SK-N-MC (cell line): ENCODE measurements around the gene RALGAPB.
"Not testable (repeated sequence)": the region's sequence is repeated elsewhere in the genome, so short reads cannot be mapped to it uniquely, and the experiment has no call there.

Experiments used
- DNase-seq: peaks from one replicate; pipeline ENCODE4 v3.0.0-alpha.2; 2011; ENCODE audit warnings: low read depth, low spot score
- H3K27ac ChIP-seq: fragments of 200-600 bp; sonication (generic); 2 replicates; pipeline ENCODE4 v1.5.1; 2016; ENCODE audit warnings: mixed run types
- H3K36me3 ChIP-seq: fragments of 200-600 bp; sonication (generic); 2 replicates; pipeline ENCODE4 v1.6.1; 2017; ENCODE audit warnings: antibody characterized with exemption, low read length, mixed read lengths; ENCODE audit not compliant: insufficient read depth
- H3K4me3 ChIP-seq: fragments of 200-600 bp; sonication (generic); 2 replicates; pipeline ENCODE4 v1.5.1; 2016
- H3K9ac ChIP-seq: fragments of 200-600 bp; sonication (generic); 2 replicates; pipeline ENCODE4 v1.8.0; 2017; ENCODE audit warnings: mixed run types, mixed read lengths; ENCODE audit not compliant: insufficient read length
- H3K9me3 ChIP-seq: fragments of 200-600 bp; sonication (generic); 2 replicates; pipeline ENCODE4 v1.6.1; 2017; ENCODE audit warnings: low read depth, mild to moderate bottlenecking, antibody characterized with exemption, low read length, moderate library complexity, mixed read lengths
- EZH2 ChIP-seq: fragments of 200-600 bp; sonication (generic); IDR thresholded peaks from one replicate; pipeline ENCODE4 v1.6.1; 2017; ENCODE audit warnings: antibody characterized with exemption
- FOXP2 ChIP-seq: optimal IDR thresholded peaks from 2 replicates; pipeline ENCODE3; 2011; ENCODE audit warnings: mild to moderate bottlenecking, moderate library complexity; ENCODE audit not compliant: insufficient read depth; ENCODE audit errors: extremely low read length, control extremely low read depth
- POLR2AphosphoS5 ChIP-seq: IDR thresholded peaks from 2 replicates; pipeline ENCODE4 v1.6.1; 2012; ENCODE audit warnings: mild to moderate bottlenecking, low read depth, low read length, borderline replicate concordance

Gene RALGAPB

GRCh38 chr20:38432292-38432691 is 40.4 kb upstream of the RALGAPB start:
- H3K9ac ChIP-seq: peak overlapping the region; percentile 45
- H3K4me3 ChIP-seq: peak overlapping the region; percentile 97

GRCh38 chr20:38432870-38433269 is 39.8 kb upstream of the RALGAPB start:
- Histone ChIP-seq H3K36me3 (peaks cover 69% of the 10 kb centered on the region), H3K4me3 (peak overlapping the region; percentile 97), H3K9ac (peak overlapping the region; percentile 100)
- DNase-seq, H3K27ac ChIP-seq, H3K9me3 ChIP-seq: not testable (repeated sequence)

More at GRCh38 chr20:38432292-38432691, 40.4 kb upstream of the RALGAPB start:
- peak; percentile 36; the same call in 1 of the 2 replicates for TF ChIP-seq POLR2AphosphoS5
- TF ChIP-seq FOXP2: no peak
- DNase-seq: no peak
- Histone ChIP-seq H3K27ac (no peak overlapping the region), H3K9me3 (no peaks in the 10 kb centered on the region), H3K36me3 (peaks cover 75% of the 10 kb centered on the region)

DNA sequence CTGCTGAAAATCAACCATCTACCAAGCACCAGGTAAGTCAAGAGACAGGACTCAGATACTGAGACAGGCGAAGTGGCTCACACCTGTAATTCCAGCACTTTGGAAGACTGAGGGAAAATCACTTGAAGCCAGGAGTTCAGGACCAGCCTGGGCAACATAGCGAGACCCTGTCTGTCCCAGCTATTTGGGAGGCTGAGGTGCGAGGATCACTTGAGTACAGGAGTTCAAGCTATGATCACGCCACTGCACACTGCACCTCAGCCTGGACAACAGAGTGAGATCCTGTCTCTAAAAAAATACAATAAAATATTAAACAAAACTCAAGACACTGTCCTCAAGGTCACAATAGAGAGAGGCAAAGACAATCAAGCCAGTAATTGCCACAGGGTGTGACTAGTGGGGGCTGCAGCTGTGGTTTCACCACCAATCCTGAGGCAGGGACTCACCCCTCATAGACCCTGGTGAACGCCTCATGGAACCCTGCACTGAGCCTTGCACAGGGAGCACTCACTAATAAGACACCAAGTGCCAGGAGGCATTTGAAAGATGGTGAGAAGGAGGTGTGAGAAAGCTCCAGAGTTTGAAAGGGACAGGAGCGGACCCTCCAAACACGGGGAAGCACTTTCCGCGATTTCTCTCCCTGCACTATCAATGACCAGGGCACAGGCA is 39.2 kb upstream of the RALGAPB start:
- Histone ChIP-seq H3K27ac (no peak overlapping the region; the same call in 1 of the 2 replicates), H3K4me3 (peak overlapping the region; percentile 97)

DNA sequence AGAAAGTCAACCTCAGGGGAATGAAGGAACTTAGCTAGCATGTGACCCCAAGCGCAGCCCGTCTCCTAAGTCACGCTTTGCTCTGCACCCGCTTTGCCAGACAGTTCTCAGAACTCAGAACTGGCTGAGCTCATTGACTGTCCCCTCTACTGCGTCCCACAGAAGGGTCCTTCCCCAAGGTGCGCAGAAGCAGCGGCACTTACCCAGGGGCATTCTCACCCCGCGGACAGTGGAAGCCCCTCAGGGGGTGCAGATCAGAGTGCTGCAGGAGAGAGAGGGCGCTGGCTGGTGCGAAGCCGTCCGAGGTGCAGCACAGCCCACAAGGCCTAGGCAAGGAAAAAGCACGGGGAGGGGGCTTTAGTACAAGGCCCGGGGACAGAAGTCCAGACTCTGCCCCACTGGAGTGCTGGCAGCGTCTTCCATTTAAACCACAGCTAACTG is 38.3 kb upstream of the RALGAPB start:
- Histone ChIP-seq H3K27ac (peak overlapping the region; percentile 94), H3K9ac (peak overlapping the region; percentile 100), H3K36me3 (peaks cover 54% of the 10 kb centered on the region), H3K9me3 (no peaks in the 10 kb centered on the region), H3K4me3 (peak overlapping the region; percentile 97)
- no peak for DNase-seq
- TF ChIP-seq EZH2 (no peak), POLR2AphosphoS5 (no peak; the same call in 1 of the 2 replicates), FOXP2 (peak; percentile 40)

More for the DNA sequence above, 39.2 kb upstream of the RALGAPB start:
- peak overlapping the region; percentile 100 for H3K9ac ChIP-seq
- H3K9me3 ChIP-seq: no peaks in the 10 kb centered on the region
- peaks cover 63% of the 10 kb centered on the region for H3K36me3 ChIP-seq
- TF ChIP-seq FOXP2 (no peak), POLR2AphosphoS5 (no peak; the same call in 1 of the 2 replicates), EZH2 (no peak)
- DNase-seq: no peak

DNA sequence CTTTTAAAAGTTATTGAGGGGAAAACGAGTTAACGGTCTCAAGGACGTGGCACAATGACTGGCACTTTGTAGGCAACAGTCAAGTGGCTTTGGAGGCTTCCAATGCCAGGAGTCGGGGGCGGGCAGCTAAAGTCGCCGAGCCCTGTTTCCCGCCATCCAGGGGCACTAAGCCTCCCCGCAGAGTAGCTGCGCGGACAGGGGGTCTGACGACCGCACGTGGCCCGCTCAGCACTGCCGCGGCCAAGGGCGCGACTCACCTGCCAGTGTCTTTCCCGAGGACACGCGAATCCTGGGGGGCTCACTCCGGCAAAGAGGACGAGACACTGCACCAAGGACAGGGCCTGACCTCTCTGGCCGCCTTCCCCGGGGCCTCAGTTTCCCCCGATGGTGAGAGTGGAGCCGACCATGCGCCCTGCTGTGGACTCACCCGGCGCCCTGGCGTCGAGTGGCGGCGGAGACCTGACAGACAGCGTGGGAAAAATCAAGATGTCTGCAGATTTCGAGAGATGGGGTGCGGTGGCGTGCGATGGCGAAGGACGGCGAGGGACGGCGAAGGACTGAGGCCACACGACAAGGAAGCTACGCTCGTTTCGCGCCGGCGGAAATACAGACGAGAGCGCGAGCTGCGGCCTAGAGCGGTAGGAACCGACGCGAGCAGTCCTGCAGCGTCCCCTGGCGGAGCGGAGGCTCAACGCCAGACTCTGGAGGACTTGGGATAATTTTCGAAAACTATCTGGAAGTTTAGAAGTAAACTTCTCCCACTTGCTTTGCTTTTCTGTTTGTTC is 37.7 kb upstream of the RALGAPB start, which contains the start of gene SNHG17:
Gene SNHG17, minus strand, starts transcription at position 559 of the 785 bp plus-strand sequence.
- no peaks in the 10 kb centered on the region for H3K9me3 ChIP-seq
- DNase-seq: peak; percentile 76
- peaks cover 48% of the 10 kb centered on the region for H3K36me3 ChIP-seq
- peak within 1 kb of the TSS; percentile 94 for H3K27ac ChIP-seq
- peak within 1 kb of the TSS; percentile 97 for H3K4me3 ChIP-seq
- peak within 1 kb of the TSS; percentile 100 for H3K9ac ChIP-seq
- TF ChIP-seq EZH2 (no peak), POLR2AphosphoS5 (peak; percentile 100), FOXP2 (no peak)

DNA sequence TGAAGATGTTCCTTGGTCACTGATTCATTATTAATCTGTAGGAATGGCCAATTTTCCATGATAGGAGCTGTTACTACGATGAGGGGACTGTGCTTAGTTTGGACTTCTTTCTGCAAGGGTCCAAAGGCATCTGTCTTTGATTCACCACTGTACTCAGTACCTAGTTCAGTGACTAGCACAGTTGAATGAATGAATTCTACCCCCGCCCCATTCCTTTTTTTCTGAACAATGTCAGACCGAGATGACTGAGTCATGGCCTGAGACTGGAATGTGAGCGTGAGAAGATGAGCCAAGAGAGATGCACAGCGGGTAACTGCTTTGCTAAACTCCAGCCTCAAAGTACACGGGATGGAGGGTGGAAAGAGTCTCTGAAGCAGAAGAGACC is 37.1 kb upstream of the RALGAPB start:
- H3K9me3 ChIP-seq: no peaks in the 10 kb centered on the region
- peak overlapping the region; percentile 46; the same call in 1 of the 2 replicates for H3K27ac ChIP-seq
- peaks cover 42% of the 10 kb centered on the region for H3K36me3 ChIP-seq
- TF ChIP-seq EZH2 (no peak), FOXP2 (no peak), POLR2AphosphoS5 (no peak)
- no peak overlapping the region for H3K9ac ChIP-seq
- peak overlapping the region; percentile 97 for H3K4me3 ChIP-seq
- no peak for DNase-seq

GRCh38 chr20:38437796-38438195 is 34.8 kb upstream of the RALGAPB start:
- H3K4me3 ChIP-seq: no peak overlapping the region
- peaks cover 20% of the 10 kb centered on the region for H3K36me3 ChIP-seq
- H3K9me3 ChIP-seq: no peaks in the 10 kb centered on the region
- TF ChIP-seq FOXP2 (no peak), POLR2AphosphoS5 (no peak), EZH2 (no peak)
- no peak overlapping the region for H3K9ac ChIP-seq
- 0 out of 2 replicates have a peak overlapping the region, but pooled peaks have one; percentile 19 for H3K27ac ChIP-seq
- DNase-seq: no peak

DNA sequence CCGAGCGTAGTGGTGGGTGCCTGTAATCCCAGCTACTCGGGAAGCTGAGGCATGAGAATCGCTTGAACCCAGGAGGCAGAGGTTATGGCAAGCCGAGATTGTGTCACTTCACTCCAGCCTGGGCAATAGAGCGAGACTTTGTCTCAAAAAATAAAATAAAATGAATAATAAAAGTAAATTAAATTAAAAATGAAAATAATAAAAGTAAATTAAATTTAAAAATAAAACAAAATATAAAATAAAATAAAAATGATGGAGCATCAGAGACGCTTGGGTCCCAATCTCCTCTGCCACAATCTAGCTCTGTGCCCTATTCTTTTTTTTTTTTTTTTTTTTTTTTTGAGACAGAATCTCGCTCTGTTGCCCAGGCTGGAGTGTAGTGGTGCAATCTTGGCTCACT is 31.5 kb upstream of the RALGAPB start:
- not testable (repeated sequence) for H3K4me3 ChIP-seq, H3K36me3 ChIP-seq, DNase-seq, H3K9me3 ChIP-seq, H3K27ac ChIP-seq, H3K9ac ChIP-seq
